Neural cell (in vitro differentiated cells): ENCODE results near the gene SAMSN1. TPM values are rescaled to one million over a fixed set of nuclear protein-coding genes. Genes with fewer than 3 reads are reported as not detected.

Source experiments
- H2AFZ ChIP-seq: fragments of 200-600, 300-800 bp; sonication (generic), shearing (Covaris generic); 2 replicates; pipeline ENCODE4 v1.6.0; 2014; ENCODE audit warnings: low read depth, mild to moderate bottlenecking, antibody characterized with exemption, low read length, moderate library complexity
- H3F3A ChIP-seq: fragments of 200-600 bp; shearing (Covaris generic); 2 replicates; pipeline ENCODE4 v1.6.1; 2016; ENCODE audit warnings: mild to moderate bottlenecking, moderate library complexity, mixed read lengths, antibody characterized with exemption, low read length; ENCODE audit not compliant: insufficient read depth, poor library complexity, severe bottlenecking
- H3K27ac ChIP-seq: fragments of 200-600, 300-800 bp; sonication (generic), shearing (Covaris generic); 2 replicates; pipeline ENCODE4 v1.5.1; 2014; ENCODE audit warnings: mild to moderate bottlenecking, low read length, moderate library complexity
- H3K27me3 ChIP-seq: fragments of 300-800, 200-600 bp; sonication (generic), shearing (Covaris generic); 2 replicates; pipeline ENCODE4 v1.6.0; 2014; ENCODE audit warnings: mild to moderate bottlenecking, low read depth, low read length, moderate library complexity; ENCODE audit not compliant: insufficient read depth
- H3K36me3 ChIP-seq: fragments of 300-800, 200-600 bp; sonication (generic), shearing (Covaris generic); 2 replicates; pipeline ENCODE4 v1.5.1; 2014; ENCODE audit warnings: mild to moderate bottlenecking, antibody characterized with exemption, low read length, moderate library complexity; ENCODE audit not compliant: insufficient read depth
- H3K4me2 ChIP-seq: fragments of 300-800, 200-600 bp; sonication (generic), shearing (Covaris generic); 2 replicates; pipeline ENCODE4 v1.6.0; 2014; ENCODE audit warnings: mild to moderate bottlenecking, low read length
- H3K4me3 ChIP-seq: fragments of 300-800, 200-600 bp; sonication (generic), shearing (Covaris generic); 2 replicates; pipeline ENCODE4 v1.5.1; 2014; ENCODE audit warnings: mild to moderate bottlenecking, low read length, moderate library complexity
- H3K79me2 ChIP-seq: fragments of 200-600 bp; shearing (Covaris generic); replicated peaks from 2 replicates; pipeline ENCODE4 v1.6.0; 2014; ENCODE audit warnings: mild to moderate bottlenecking, low read length, moderate library complexity; ENCODE audit not compliant: insufficient read depth
- H3K9ac ChIP-seq: fragments of 300-800, 200-600 bp; sonication (generic), shearing (Covaris generic); 2 replicates; pipeline ENCODE4 v1.6.1; 2016; ENCODE audit warnings: mild to moderate bottlenecking, low read length, mixed read lengths
- H3K9me2 ChIP-seq: fragments of 200-600 bp; shearing (Covaris generic); 2 replicates; pipeline ENCODE4 v1.6.1; 2016; ENCODE audit warnings: mild to moderate bottlenecking, low read length, mixed read lengths; ENCODE audit not compliant: insufficient read depth
- H3K9me3 ChIP-seq: fragments of 200-600, 300-800 bp; sonication (generic), shearing (Covaris generic); 2 replicates; pipeline ENCODE4 v1.6.1; 2016; ENCODE audit warnings: mild to moderate bottlenecking, mixed run types, low read length, moderate library complexity, mixed read lengths
- H4K20me1 ChIP-seq: fragments of 200-600 bp; shearing (Covaris generic); 2 replicates; pipeline ENCODE4 v1.6.1; 2016; ENCODE audit warnings: mild to moderate bottlenecking, mixed run types; ENCODE audit not compliant: insufficient read depth
- CTCF ChIP-seq: fragments of 450-650 bp; IDR thresholded peaks from 2 replicates; pipeline ENCODE4 v1.5.1; 2014; ENCODE audit warnings: antibody characterized with exemption, mild to moderate bottlenecking, moderate library complexity; ENCODE audit not compliant: poor library complexity, severe bottlenecking
- EP300 ChIP-seq: fragments of 450-650 bp; conservative IDR thresholded peaks from 2 replicates; pipeline ENCODE4 v1.6.1; 2014; ENCODE audit warnings: antibody characterized with exemption, mild to moderate bottlenecking, moderate library complexity; ENCODE audit not compliant: poor library complexity, severe bottlenecking
- EZH2 ChIP-seq: fragments of 200-600, 300-800 bp; shearing (Covaris generic), sonication (generic); IDR thresholded peaks from 2 replicates; pipeline ENCODE4 v1.6.1; 2014; ENCODE audit warnings: antibody characterized with exemption, low read length, borderline replicate concordance, mild to moderate bottlenecking; ENCODE audit not compliant: insufficient read depth, poor library complexity, severe bottlenecking
- MXI1 ChIP-seq: fragments of 450-650 bp; conservative IDR thresholded peaks from 2 replicates; pipeline ENCODE4 v1.6.1; 2014; ENCODE audit warnings: antibody characterized with exemption, mild to moderate bottlenecking; ENCODE audit not compliant: poor library complexity, severe bottlenecking
- POLR2AphosphoS5 ChIP-seq: IDR thresholded peaks from 2 replicates; pipeline ENCODE4 v1.6.1; 2012
- RAD21 ChIP-seq: fragments of 450-650 bp; conservative IDR thresholded peaks from 2 replicates; pipeline ENCODE4 v1.6.1; 2014; ENCODE audit warnings: antibody characterized with exemption, mild to moderate bottlenecking, moderate library complexity
- REST ChIP-seq: IDR thresholded peaks from 2 replicates; pipeline ENCODE4 v1.6.1; 2012; ENCODE audit warnings: borderline replicate concordance
- SMC3 ChIP-seq: fragments of 450-650 bp; conservative IDR thresholded peaks from 2 replicates; pipeline ENCODE4 v1.6.1; 2014; ENCODE audit warnings: antibody characterized with exemption, mild to moderate bottlenecking, moderate library complexity; ENCODE audit not compliant: poor library complexity
- TAF1 ChIP-seq: IDR thresholded peaks from 2 replicates; pipeline ENCODE4 v1.6.1; 2012; ENCODE audit warnings: low read depth
- polyA plus RNA-seq: library from polyadenylated mRNA; depleted of rRNA; stranded (reverse); fragments of >200 nt; gene quantifications from 2 replicates; pipeline ENCODE4 v1.2.3, GENCODE V29; 2014

Gene SAMSN1
- polyA plus RNA-seq, 1 donor from 2014 or later, result 18.2 TPM

GRCh38 chr21:14528815-14529214 lies 17.3 kb downstream of the SAMSN1 start:
- no peak overlapping the region for H3K4me2 ChIP-seq
- TF ChIP-seq CTCF, result no peak
- TF ChIP-seq POLR2AphosphoS5, result no peak
- TF ChIP-seq SMC3, result no peak
- TF ChIP-seq REST, result no peak
- no peak for TF ChIP-seq EZH2
- TF ChIP-seq EP300, result no peak
- TF ChIP-seq MXI1, result no peak
- no peak for TF ChIP-seq RAD21
- TF ChIP-seq TAF1, result no peak
- no peak overlapping the region for H3K27ac ChIP-seq
- no peaks in the 10 kb centered on the region for H3K36me3 ChIP-seq
- H3K9me3 ChIP-seq, result no peaks in the 10 kb centered on the region
- no peaks in the 10 kb centered on the region for H3K9me2 ChIP-seq
- H3K27me3 ChIP-seq, result no peaks in the 10 kb centered on the region
- H3F3A ChIP-seq, result no peaks in the 10 kb centered on the region
- no peak overlapping the region for H2AFZ ChIP-seq
- H3K9ac ChIP-seq, result no peak overlapping the region
- H3K79me2 ChIP-seq, result no peaks in the 10 kb centered on the region
- no peak overlapping the region for H3K4me3 ChIP-seq
- H4K20me1 ChIP-seq, result no peaks in the 10 kb centered on the region

GRCh38 chr21:14527696-14528652 lies 18.1 kb downstream of the SAMSN1 start:
- no peaks in the 10 kb centered on the region for H3K27me3 ChIP-seq
- H2AFZ ChIP-seq, result no peak overlapping the region
- no peak overlapping the region for H3K4me3 ChIP-seq
- H3K27ac ChIP-seq, result no peak overlapping the region
- no peak overlapping the region for H3K9ac ChIP-seq
- TF ChIP-seq CTCF (no peak), EP300 (no peak), TAF1 (no peak), POLR2AphosphoS5 (no peak), SMC3 (no peak), REST (no peak), MXI1 (no peak), EZH2 (no peak), RAD21 (no peak)
- H4K20me1 ChIP-seq, result no peaks in the 10 kb centered on the region
- no peaks in the 10 kb centered on the region for H3K9me2 ChIP-seq
- H3F3A ChIP-seq, result no peaks in the 10 kb centered on the region
- no peak overlapping the region for H3K4me2 ChIP-seq
- no peaks in the 10 kb centered on the region for H3K9me3 ChIP-seq
- no peaks in the 10 kb centered on the region for H3K36me3 ChIP-seq
- H3K79me2 ChIP-seq, result no peaks in the 10 kb centered on the region
